BJ (cell line): ENCODE results near the gene TRAPPC12. TPM values are rescaled to one million over a fixed set of nuclear protein-coding genes. Genes with fewer than 3 reads are reported as not detected.

Source experiments
- CTCF ChIA-PET: fragments of 350-600 bp; formaldehyde crosslinking; extraction: SDS; loops from one replicate; lab custom pipeline; 2021; ENCODE audit warnings: antibody characterized with exemption, inconsistent platforms; lab: Yijun Ruan, JAX
- POLR2A ChIA-PET: fragments of 300-600 bp; sonication (Branson Sonifier 250); formaldehyde crosslinking; extraction: SDS; loops from one replicate; lab custom pipeline; 2021; ENCODE audit warnings: antibody characterized with exemption; lab: Charles Lee
- DNase-seq: peaks from one replicate; pipeline ENCODE4 v3.0.0-alpha.2; 2011; ENCODE audit warnings: low read depth
- H3K27me3 ChIP-seq: 2 replicates; pipeline ENCODE4 v1.6.0; 2011; ENCODE audit warnings: low read length; ENCODE audit not compliant: control insufficient read depth, insufficient read depth
- H3K36me3 ChIP-seq: 2 replicates; pipeline ENCODE4 v1.5.1; 2011; ENCODE audit warnings: low read length; ENCODE audit not compliant: control insufficient read depth, insufficient read depth
- H3K4me3 ChIP-seq: 2 replicates; pipeline ENCODE4 v1.5.1; 2011; ENCODE audit warnings: low read depth, mild to moderate bottlenecking, control low read depth, low read length
- CTCF ChIP-seq: IDR thresholded peaks from 2 replicates; pipeline ENCODE4 v1.5.1; 2011; ENCODE audit warnings: low read depth, mild to moderate bottlenecking, control low read depth, inconsistent platforms, low read length, moderate library complexity; ENCODE audit not compliant: insufficient read depth
- polyA plus RNA-seq: library from polyadenylated mRNA; depleted of rRNA; stranded (reverse); fragments of >200 nt; gene quantifications from 2 replicates; pipeline ENCODE4 v1.2.3, GENCODE V29; 2011

TRAPPC12 gene
- polyA plus RNA-seq, 1 experiment = 57.8 TPM

- peaks cover 18% of the 10 kb centered on the region for H3K36me3 ChIP-seq
- ChIA-PET CTCF (no interaction called here), POLR2A (no interaction called here)
- no peaks in the 10 kb centered on the region for H3K27me3 ChIP-seq
- TF ChIP-seq CTCF = no peak
- no peak overlapping the region for H3K4me3 ChIP-seq
- no peak for DNase-seq
Observed at GRCh38 chr2:3404349-3404894, 24.9 kb downstream of the TRAPPC12 start.

- H3K4me3 ChIP-seq = no peak overlapping the region
- TF ChIP-seq CTCF = no peak
- DNase-seq = no peak
- ChIA-PET CTCF (interaction anchor here (1.4 to 2.0 kb wide), 2 partner anchors 17 to 19 kb away, joined by 4 read pairs; no protein-coding TSS in a partner anchor), POLR2A (no interaction called here)
- H3K27me3 ChIP-seq = no peaks in the 10 kb centered on the region
- peaks cover 19% of the 10 kb centered on the region for H3K36me3 ChIP-seq
Observed at GRCh38 chr2:3405307-3405706, 25.8 kb downstream of the TRAPPC12 start.

- Histone ChIP-seq H3K36me3 (peaks cover 14% of the 10 kb centered on the region), H3K27me3 (no peaks in the 10 kb centered on the region), H3K4me3 (no peak overlapping the region)
- CTCF ChIA-PET = interaction anchor here (0.6 to 2.0 kb wide), 3 partner anchors 17 to 23 kb away, joined by 3 to 4 read pairs (median 4); no protein-coding TSS in a partner anchor
- TF ChIP-seq CTCF = no peak
- DNase-seq = no peak
- POLR2A ChIA-PET = no interaction called here
Observed at GRCh38 chr2:3405876-3406275, 26.4 kb downstream of the TRAPPC12 start.

GRCh38 chr2:3406501-3406900 lies 27.0 kb downstream of the TRAPPC12 start:
- CTCF ChIA-PET = interaction anchor here (0.6 to 2.0 kb wide), 3 partner anchors 16 to 23 kb away, joined by 3 to 4 read pairs (median 4); no protein-coding TSS in a partner anchor
- no peak for DNase-seq
- POLR2A ChIA-PET = no interaction called here
- Histone ChIP-seq H3K4me3 (no peak overlapping the region), H3K36me3 (peaks cover 10% of the 10 kb centered on the region), H3K27me3 (no peaks in the 10 kb centered on the region)
- no peak for TF ChIP-seq CTCF

GRCh38 chr2:3408781-3409180 lies 29.3 kb downstream of the TRAPPC12 start:
- DNase-seq = no peak
- no peak for TF ChIP-seq CTCF
- CTCF ChIA-PET = interaction anchor here (1.7 kb wide), 1 partner anchor 15 kb away, joined by 8 read pairs; no protein-coding TSS in a partner anchor
- Histone ChIP-seq H3K36me3 (peaks cover 10% of the 10 kb centered on the region), H3K4me3 (no peak overlapping the region), H3K27me3 (no peaks in the 10 kb centered on the region)
- POLR2A ChIA-PET = no interaction called here
